HEK293 (cell line): ENCODE measurements around the gene DAPK2.

Experiments used
- CTCF ChIA-PET: fragments of 350-600 bp; formaldehyde crosslinking; extraction: SDS; loops from one replicate; lab custom pipeline; 2021; ENCODE audit warnings: antibody characterized with exemption; lab: Yijun Ruan, JAX
- POLR2A ChIA-PET: fragments of 300-600 bp; formaldehyde crosslinking; extraction: SDS; loops from one replicate; lab custom pipeline; 2020; ENCODE audit warnings: antibody characterized with exemption, inconsistent platforms; lab: Yijun Ruan, JAX
- H3K27ac ChIP-seq: fragments of 200-500 bp; sonication (Bioruptor generic); 2 replicates; pipeline ENCODE4 v1.5.1; 2014; ENCODE audit warnings: low read depth, low read length, control low read depth, inconsistent platforms; ENCODE audit errors: extremely low read depth
- H3K36me3 ChIP-seq, 2 experiments: fragments of 200-500 bp in 1 of 2; sonication (Bioruptor generic) in 1 of 2; 1 replicate in 1 of 2; 2 replicates in 1 of 2; pipeline ENCODE4 v1.5.1; 2014 to 2017; ENCODE audit warnings: inconsistent platforms in 2 of 2, low read length in 2 of 2; ENCODE audit not compliant: control insufficient read depth in 2 of 2, insufficient read depth in 1 of 2
- H3K4me1 ChIP-seq: fragments of 200-500 bp; sonication (Bioruptor generic); 2 replicates; pipeline ENCODE4 v1.5.1; 2014; ENCODE audit warnings: mild to moderate bottlenecking, low read length, inconsistent platforms; ENCODE audit not compliant: control insufficient read depth, insufficient read depth
- H3K4me3 ChIP-seq: 2 replicates; pipeline ENCODE4 v1.5.1; 2011; ENCODE audit warnings: low read depth, mild to moderate bottlenecking, control low read depth, low read length, moderate library complexity
- H3K9me3 ChIP-seq: fragments of 200-500 bp; sonication (Bioruptor generic); 2 replicates; pipeline ENCODE4 v1.5.1; 2014; ENCODE audit warnings: low read depth, low read length, inconsistent platforms; ENCODE audit not compliant: control insufficient read depth, insufficient read depth
- GLIS2 ChIP-seq: fragments of 450-650 bp; formaldehyde crosslinking; IDR thresholded peaks from 2 replicates; pipeline ENCODE4 v1.5.1; 2016; ENCODE audit warnings: missing biosample characterization, missing genetic modification characterization
- KLF8 ChIP-seq: fragments of 450-650 bp; formaldehyde crosslinking; IDR thresholded peaks from 2 replicates; pipeline ENCODE4 v1.5.1; 2016; ENCODE audit warnings: missing biosample characterization, missing genetic modification characterization
- MZF1 ChIP-seq: fragments of 450-650 bp; formaldehyde crosslinking; IDR thresholded peaks from 2 replicates; pipeline ENCODE4 v1.5.1; 2017; ENCODE audit warnings: missing biosample characterization, missing genetic modification characterization, borderline replicate concordance
- ZBTB1 ChIP-seq: fragments of 450-650 bp; formaldehyde crosslinking; IDR thresholded peaks from 2 replicates; pipeline ENCODE4 v1.5.1; 2016; ENCODE audit warnings: missing biosample characterization, missing genetic modification characterization
- ZFHX2 ChIP-seq: fragments of 450-650 bp; formaldehyde crosslinking; conservative IDR thresholded peaks from 2 replicates; pipeline ENCODE4 v1.5.1; 2016; ENCODE audit warnings: missing biosample characterization, missing genetic modification characterization
- ZNF121 ChIP-seq: fragments of 450-650 bp; formaldehyde crosslinking; IDR thresholded peaks from 2 replicates; pipeline ENCODE4 v1.5.1; 2016; ENCODE audit warnings: missing biosample characterization, missing genetic modification characterization
- ZNF146 ChIP-seq: fragments of 450-650 bp; formaldehyde crosslinking; IDR thresholded peaks from 2 replicates; pipeline ENCODE4 v1.5.1; 2016; ENCODE audit warnings: missing biosample characterization, missing genetic modification characterization
- ZNF174 ChIP-seq: fragments of 450-650 bp; formaldehyde crosslinking; IDR thresholded peaks from 2 replicates; pipeline ENCODE4 v1.5.0; 2017; ENCODE audit warnings: missing biosample characterization, mild to moderate bottlenecking, missing genetic modification characterization
- ZNF175 ChIP-seq: fragments of 450-650 bp; formaldehyde crosslinking; IDR thresholded peaks from 2 replicates; pipeline ENCODE4 v1.5.1; 2016; ENCODE audit warnings: missing biosample characterization, missing genetic modification characterization
- ZNF24 ChIP-seq: fragments of 450-650 bp; formaldehyde crosslinking; IDR thresholded peaks from 2 replicates; pipeline ENCODE4 v1.5.1; 2016; ENCODE audit warnings: missing biosample characterization, missing genetic modification characterization
- ZNF274 ChIP-seq, 2 experiments: fragments of 200-500 bp in 1 of 2; fragments of 450-650 bp in 1 of 2; sonication (Bioruptor generic) in 1 of 2; formaldehyde crosslinking in 1 of 2; IDR thresholded peaks; 2 replicates each; pipeline versions ENCODE4 v1.5.1 to v1.6.1; 2014 to 2016; ENCODE audit warnings: borderline replicate concordance in 1 of 2, inconsistent platforms in 1 of 2, low read length in 1 of 2, missing biosample characterization in 1 of 2, missing genetic modification characterization in 1 of 2
- ZNF292 ChIP-seq: fragments of 450-650 bp; formaldehyde crosslinking; IDR thresholded peaks from 2 replicates; pipeline ENCODE4 v1.5.1; 2016; ENCODE audit warnings: low read depth, missing biosample characterization, missing genetic modification characterization, borderline replicate concordance
- ZNF561 ChIP-seq: fragments of 450-650 bp; IDR thresholded peaks from 2 replicates; pipeline ENCODE4 v1.5.1; 2018; ENCODE audit warnings: missing biosample characterization, missing genetic modification characterization, borderline replicate concordance
- ZNF623 ChIP-seq: fragments of 450-650 bp; formaldehyde crosslinking; IDR thresholded peaks from 2 replicates; pipeline ENCODE4 v1.5.1; 2016; ENCODE audit warnings: missing biosample characterization, missing genetic modification characterization
- ZNF629 ChIP-seq: fragments of 450-650 bp; formaldehyde crosslinking; IDR thresholded peaks from 2 replicates; pipeline ENCODE4 v1.5.1; 2017; ENCODE audit warnings: missing biosample characterization, missing genetic modification characterization
- ZNF701 ChIP-seq: fragments of 450-650 bp; formaldehyde crosslinking; IDR thresholded peaks from 2 replicates; pipeline ENCODE4 v1.5.1; 2016; ENCODE audit warnings: missing biosample characterization, missing genetic modification characterization
- ZNF768 ChIP-seq: fragments of 450-650 bp; formaldehyde crosslinking; IDR thresholded peaks from 2 replicates; pipeline ENCODE4 v1.5.1; 2018; ENCODE audit warnings: missing biosample characterization, mild to moderate bottlenecking, missing genetic modification characterization
- ZXDB ChIP-seq: fragments of 450-650 bp; formaldehyde crosslinking; IDR thresholded peaks from 2 replicates; pipeline ENCODE4 v1.5.1; 2016; ENCODE audit warnings: missing biosample characterization, missing genetic modification characterization
- TF ChIP-seq, protein P1 (sequence below): fragments of 450-650 bp; IDR thresholded peaks from 2 replicates; pipeline ENCODE4 v1.5.1; 2018; ENCODE audit warnings: missing biosample characterization, mild to moderate bottlenecking, missing genetic modification characterization
- TF ChIP-seq, protein P2 (sequence below): fragments of 450-650 bp; formaldehyde crosslinking; IDR thresholded peaks from 2 replicates; pipeline ENCODE4 v1.5.1; 2017; ENCODE audit warnings: missing biosample characterization, missing genetic modification characterization
- TF ChIP-seq, protein P3 (sequence below): fragments of 450-650 bp; formaldehyde crosslinking; IDR thresholded peaks from 2 replicates; pipeline ENCODE4 v1.5.1; 2016; ENCODE audit warnings: missing biosample characterization, missing genetic modification characterization, borderline replicate concordance
- TF ChIP-seq, protein P4 (sequence below): fragments of 450-650 bp; formaldehyde crosslinking; IDR thresholded peaks from 2 replicates; pipeline ENCODE4 v1.5.1; 2016; ENCODE audit warnings: missing biosample characterization, missing genetic modification characterization, low read depth

Gene DAPK2

DNA sequence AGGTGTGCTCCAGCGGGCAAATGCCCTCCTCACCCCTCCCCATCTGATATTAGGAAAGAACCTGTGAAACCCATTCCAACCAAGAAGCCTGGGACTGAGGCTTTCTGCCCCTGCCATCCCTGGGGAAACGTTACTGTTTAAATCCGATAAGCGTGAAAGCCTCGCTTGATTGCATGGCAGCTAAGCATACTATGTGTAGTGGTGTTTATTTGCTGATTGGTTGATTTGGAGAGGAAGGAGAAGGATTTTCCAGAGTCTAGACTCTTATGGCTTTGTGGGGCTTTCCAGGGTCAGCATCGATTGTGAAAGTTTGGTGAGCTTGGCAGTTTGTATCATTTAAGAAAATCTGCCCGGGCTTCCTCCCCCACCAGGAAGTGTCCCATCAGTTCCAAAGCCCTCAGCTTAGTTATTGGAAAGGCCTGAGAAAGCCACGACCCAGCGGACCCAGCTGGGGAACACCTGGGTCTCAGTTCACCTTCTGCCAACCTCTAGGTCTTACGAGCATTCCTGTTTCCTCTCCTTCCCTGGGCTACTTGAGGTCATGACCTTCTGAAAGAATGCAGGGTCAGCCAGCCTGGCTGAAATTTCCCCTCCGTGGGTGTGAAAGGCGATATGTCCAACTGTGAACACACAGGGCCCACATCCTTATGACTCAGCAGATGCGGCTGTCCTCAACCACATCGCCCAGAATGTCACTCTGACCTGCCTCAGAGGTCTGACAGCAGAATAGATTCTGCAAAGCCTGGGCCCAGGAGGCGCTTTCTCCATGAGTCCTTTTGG, 149.8 kb downstream of the DAPK2 start:
- no peaks in the 10 kb centered on the region for H3K9me3 ChIP-seq
- no peaks in the 10 kb centered on the region for H3K4me1 ChIP-seq
- CTCF ChIA-PET = no interaction called here
- TF ChIP-seq ZNF292 (tag by site-specific recombination) (no peak), ZFHX2 (tag by site-specific recombination) (0 out of 2 replicates have a peak, but pooled peaks have one; percentile 32)
- TF ChIP-seq, protein P1, sequence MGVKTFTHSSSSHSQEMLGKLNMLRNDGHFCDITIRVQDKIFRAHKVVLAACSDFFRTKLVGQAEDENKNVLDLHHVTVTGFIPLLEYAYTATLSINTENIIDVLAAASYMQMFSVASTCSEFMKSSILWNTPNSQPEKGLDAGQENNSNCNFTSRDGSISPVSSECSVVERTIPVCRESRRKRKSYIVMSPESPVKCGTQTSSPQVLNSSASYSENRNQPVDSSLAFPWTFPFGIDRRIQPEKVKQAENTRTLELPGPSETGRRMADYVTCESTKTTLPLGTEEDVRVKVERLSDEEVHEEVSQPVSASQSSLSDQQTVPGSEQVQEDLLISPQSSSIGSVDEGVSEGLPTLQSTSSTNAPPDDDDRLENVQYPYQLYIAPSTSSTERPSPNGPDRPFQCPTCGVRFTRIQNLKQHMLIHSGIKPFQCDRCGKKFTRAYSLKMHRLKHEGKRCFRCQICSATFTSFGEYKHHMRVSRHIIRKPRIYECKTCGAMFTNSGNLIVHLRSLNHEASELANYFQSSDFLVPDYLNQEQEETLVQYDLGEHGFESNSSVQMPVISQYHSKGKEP (tag by site-specific recombination) = no peak
- no peak overlapping the region for H3K4me3 ChIP-seq
- no peaks in the 10 kb centered on the region for H3K36me3 ChIP-seq
- POLR2A ChIA-PET = no interaction called here
- H3K27ac ChIP-seq = no peak overlapping the region

DNA sequence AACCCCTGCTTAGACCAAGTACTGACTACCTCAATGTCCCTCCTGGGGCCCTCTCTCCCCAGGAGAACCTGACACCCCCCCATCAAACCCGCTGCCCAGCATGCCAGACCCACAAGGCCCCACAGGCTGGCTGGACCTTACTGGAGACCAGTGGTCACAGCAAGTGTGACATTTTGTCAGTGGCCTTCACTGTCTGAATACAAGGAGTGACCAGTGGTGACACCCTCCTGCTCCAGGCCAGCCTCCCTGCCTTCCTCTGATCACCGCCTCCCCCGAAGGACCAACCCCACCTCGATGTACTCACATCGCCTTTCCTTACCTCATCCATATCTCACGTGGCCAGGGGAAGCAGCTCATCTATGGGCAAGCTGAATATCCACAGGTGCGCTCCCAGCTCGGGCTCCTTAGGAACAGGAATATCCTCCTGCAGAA, 150.5 kb downstream of the DAPK2 start:
- TF ChIP-seq ZNF174 (tag by site-specific recombination) (no peak), ZNF768 (tag by site-specific recombination) (no peak), ZNF623 (tag by site-specific recombination) (no peak)
- H3K9me3 ChIP-seq = no peaks in the 10 kb centered on the region
- POLR2A ChIA-PET = no interaction called here
- no peaks in the 10 kb centered on the region for H3K36me3 ChIP-seq
- H3K4me3 ChIP-seq = no peak overlapping the region
- H3K4me1 ChIP-seq = no peaks in the 10 kb centered on the region
- no peak overlapping the region for H3K27ac ChIP-seq
- CTCF ChIA-PET = interaction anchor here (0.6 to 1.0 kb wide), 2 partner anchors 53 to 144 kb away, joined by 3 read pairs; no protein-coding TSS in a partner anchor

DNA sequence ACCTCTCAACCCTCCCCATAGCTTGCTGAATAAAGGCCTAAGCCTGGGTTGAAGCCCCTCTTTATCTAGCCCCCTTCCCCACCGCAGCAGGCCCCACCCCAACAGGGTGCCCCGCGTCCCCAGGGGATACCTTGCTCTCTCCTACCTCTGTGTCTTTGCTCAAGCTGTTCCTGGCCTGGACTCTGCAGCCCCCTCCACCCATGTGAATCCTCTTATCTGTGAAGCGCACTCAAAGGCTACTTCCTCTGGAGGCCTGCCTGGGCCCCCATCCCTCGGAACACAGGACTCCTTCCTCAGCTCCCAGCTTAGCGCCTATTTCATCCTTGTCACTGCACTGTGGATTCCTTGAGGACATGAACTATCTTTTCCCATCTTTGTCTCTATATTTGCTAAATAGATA, 151.1 kb downstream of the DAPK2 start:
- POLR2A ChIA-PET = no interaction called here

DNA sequence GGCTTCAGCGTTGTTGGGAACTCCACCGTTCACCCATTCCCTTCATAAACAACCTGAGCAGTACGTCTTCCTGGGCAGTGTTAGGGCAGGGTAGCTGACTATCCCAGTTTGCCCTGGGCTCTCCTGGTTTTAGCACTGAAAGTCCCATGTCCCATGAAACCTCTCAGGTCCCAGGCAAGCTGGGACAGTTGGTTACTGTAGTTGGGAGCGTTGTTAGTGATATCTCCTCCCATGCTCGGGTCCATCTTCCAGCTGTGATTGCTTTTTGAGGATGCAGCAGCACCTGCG, 151.7 kb downstream of the DAPK2 start:
- no peak overlapping the region for H3K4me3 ChIP-seq
- no peaks in the 10 kb centered on the region for H3K36me3 ChIP-seq
- CTCF ChIA-PET = no interaction called here
- H3K9me3 ChIP-seq = no peaks in the 10 kb centered on the region
- no peaks in the 10 kb centered on the region for H3K4me1 ChIP-seq
- no peak overlapping the region for H3K27ac ChIP-seq
- POLR2A ChIA-PET = no interaction called here
- TF ChIP-seq ZNF701 (tag by site-specific recombination) = no peak
- TF ChIP-seq, protein P2, sequence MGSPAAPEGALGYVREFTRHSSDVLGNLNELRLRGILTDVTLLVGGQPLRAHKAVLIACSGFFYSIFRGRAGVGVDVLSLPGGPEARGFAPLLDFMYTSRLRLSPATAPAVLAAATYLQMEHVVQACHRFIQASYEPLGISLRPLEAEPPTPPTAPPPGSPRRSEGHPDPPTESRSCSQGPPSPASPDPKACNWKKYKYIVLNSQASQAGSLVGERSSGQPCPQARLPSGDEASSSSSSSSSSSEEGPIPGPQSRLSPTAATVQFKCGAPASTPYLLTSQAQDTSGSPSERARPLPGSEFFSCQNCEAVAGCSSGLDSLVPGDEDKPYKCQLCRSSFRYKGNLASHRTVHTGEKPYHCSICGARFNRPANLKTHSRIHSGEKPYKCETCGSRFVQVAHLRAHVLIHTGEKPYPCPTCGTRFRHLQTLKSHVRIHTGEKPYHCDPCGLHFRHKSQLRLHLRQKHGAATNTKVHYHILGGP (tag by site-specific recombination) = no peak
- TF ChIP-seq GLIS2 (tag by site-specific recombination) = no peak
- TF ChIP-seq, protein P3, sequence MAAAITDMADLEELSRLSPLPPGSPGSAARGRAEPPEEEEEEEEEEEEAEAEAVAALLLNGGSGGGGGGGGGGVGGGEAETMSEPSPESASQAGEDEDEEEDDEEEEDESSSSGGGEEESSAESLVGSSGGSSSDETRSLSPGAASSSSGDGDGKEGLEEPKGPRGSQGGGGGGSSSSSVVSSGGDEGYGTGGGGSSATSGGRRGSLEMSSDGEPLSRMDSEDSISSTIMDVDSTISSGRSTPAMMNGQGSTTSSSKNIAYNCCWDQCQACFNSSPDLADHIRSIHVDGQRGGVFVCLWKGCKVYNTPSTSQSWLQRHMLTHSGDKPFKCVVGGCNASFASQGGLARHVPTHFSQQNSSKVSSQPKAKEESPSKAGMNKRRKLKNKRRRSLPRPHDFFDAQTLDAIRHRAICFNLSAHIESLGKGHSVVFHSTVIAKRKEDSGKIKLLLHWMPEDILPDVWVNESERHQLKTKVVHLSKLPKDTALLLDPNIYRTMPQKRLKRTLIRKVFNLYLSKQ (tag by site-specific recombination) = no peak
- TF ChIP-seq KLF8 (tag by site-specific recombination) = no peak
- TF ChIP-seq ZNF24 = no peak
- TF ChIP-seq MZF1 (tag by site-specific recombination) = no peak
- TF ChIP-seq ZBTB1 (tag by site-specific recombination) = no peak
- TF ChIP-seq, protein P4, sequence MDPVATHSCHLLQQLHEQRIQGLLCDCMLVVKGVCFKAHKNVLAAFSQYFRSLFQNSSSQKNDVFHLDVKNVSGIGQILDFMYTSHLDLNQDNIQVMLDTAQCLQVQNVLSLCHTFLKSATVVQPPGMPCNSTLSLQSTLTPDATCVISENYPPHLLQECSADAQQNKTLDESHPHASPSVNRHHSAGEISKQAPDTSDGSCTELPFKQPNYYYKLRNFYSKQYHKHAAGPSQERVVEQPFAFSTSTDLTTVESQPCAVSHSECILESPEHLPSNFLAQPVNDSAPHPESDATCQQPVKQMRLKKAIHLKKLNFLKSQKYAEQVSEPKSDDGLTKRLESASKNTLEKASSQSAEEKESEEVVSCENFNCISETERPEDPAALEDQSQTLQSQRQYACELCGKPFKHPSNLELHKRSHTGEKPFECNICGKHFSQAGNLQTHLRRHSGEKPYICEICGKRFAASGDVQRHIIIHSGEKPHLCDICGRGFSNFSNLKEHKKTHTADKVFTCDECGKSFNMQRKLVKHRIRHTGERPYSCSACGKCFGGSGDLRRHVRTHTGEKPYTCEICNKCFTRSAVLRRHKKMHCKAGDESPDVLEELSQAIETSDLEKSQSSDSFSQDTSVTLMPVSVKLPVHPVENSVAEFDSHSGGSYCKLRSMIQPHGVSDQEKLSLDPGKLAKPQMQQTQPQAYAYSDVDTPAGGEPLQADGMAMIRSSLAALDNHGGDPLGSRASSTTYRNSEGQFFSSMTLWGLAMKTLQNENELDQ (tag by site-specific recombination) = no peak

More for the DNA sequence above, 151.1 kb downstream of the DAPK2 start:
- TF ChIP-seq ZNF121 (no peak), ZNF561 (no peak), ZNF146 (no peak), ZNF629 (tag by site-specific recombination) (no peak), ZXDB (tag by site-specific recombination) (no peak), ZNF175 (tag by site-specific recombination) (no peak), ZNF274 (IDR thresholded peaks at IDR 0.05; ENCODE audit: low read length) (no peak), ZNF274 (tag by site-specific recombination; IDR thresholded peaks at IDR 0.05; ENCODE audit: borderline replicate concordance) (no peak)
- TF ChIP-seq, protein P3 (tag by site-specific recombination) = no peak
- no peak overlapping the region for H3K27ac ChIP-seq
- H3K36me3 ChIP-seq = no peaks in the 10 kb centered on the region
- H3K4me1 ChIP-seq = no peaks in the 10 kb centered on the region
- H3K4me3 ChIP-seq = no peak overlapping the region
- H3K9me3 ChIP-seq = no peaks in the 10 kb centered on the region
- CTCF ChIA-PET = interaction anchor here (0.6 to 1.0 kb wide), 2 partner anchors 53 to 143 kb away, joined by 3 read pairs; no protein-coding TSS in a partner anchor
